ENCODE results near the gene HMCN1. TPM values are rescaled to one million over a fixed set of nuclear protein-coding genes. Genes with fewer than 3 reads are reported as not detected.

The HMCN1 gene
- total and polyA plus RNA-seq, 11 donors = 2.1 to 14.1 (median 5.6) TPM

GRCh38 chr1:185813401-185813979 is 79.3 kb downstream of the HMCN1 start:
- no peak overlapping the region for H3K4me3 ChIP-seq
- 73 to 78% (median 76%) methylated on average over 2 of the region's 2 CpGs for WGBS, 4 donors
- intact Hi-C loops (cut with DNase I) = loop anchor here in 8 of 10 donors (1.0 to 10.0 kb wide), 5 partner anchors 171 to 401 kb away; no protein-coding TSS in a partner anchor
- H3K27me3 ChIP-seq = no peaks in the 10 kb centered on the region
- TF ChIP-seq CTCF (IDR thresholded peaks at IDR 0.05) (peak; percentile 33 to 74 (median 52)), POLR2A (IDR thresholded peaks at IDR 0.05) (no peak)
- no peak for ATAC-seq
- no peak overlapping the region for H3K27ac ChIP-seq
- no peaks in the 10 kb centered on the region for H3K36me3 ChIP-seq
- H3K4me1 ChIP-seq = peaks cover 0 to 7% (median 0%) of the 10 kb centered on the region in 12 donors
- no peaks in the 10 kb centered on the region for H3K9me3 ChIP-seq
- no peak for DNase-seq

GRCh38 chr1:185816460-185816859 is 82.3 kb downstream of the HMCN1 start:
- Histone ChIP-seq H3K4me3 (no peak overlapping the region), H3K27ac (no peak overlapping the region), H3K36me3 (no peaks in the 10 kb centered on the region), H3K9me3 (no peaks in the 10 kb centered on the region), H3K4me1 (peaks cover 0 to 6% (median 0%) of the 10 kb centered on the region in 12 donors), H3K27me3 (no peaks in the 10 kb centered on the region)
- TF ChIP-seq CTCF (IDR thresholded peaks at IDR 0.05) (no peak), POLR2A (IDR thresholded peaks at IDR 0.05) (no peak)
- DNase-seq = no peak
- WGBS, 4 donors = 75 to 78% (median 76%) methylated on average over 1 of the region's 1 CpG
- intact Hi-C loops (cut with DNase I) = loop anchor here in 3 of 10 donors (5.0 to 10.0 kb wide), 3 partner anchors 168 to 398 kb away; no protein-coding TSS in a partner anchor
- no peak for ATAC-seq

- Histone ChIP-seq H3K27me3 (no peaks in the 10 kb centered on the region), H3K27ac (no peak overlapping the region), H3K9me3 (no peaks in the 10 kb centered on the region), H3K4me3 (no peak overlapping the region), H3K36me3 (no peaks in the 10 kb centered on the region), H3K4me1 (peaks cover 0 to 18% (median 0%) of the 10 kb centered on the region in 12 donors)
- no peak for ATAC-seq
- TF ChIP-seq CTCF (IDR thresholded peaks at IDR 0.05) (no peak), POLR2A (IDR thresholded peaks at IDR 0.05) (no peak)
- intact Hi-C loops (cut with DNase I) = loop anchor here in 4 of 10 donors (5.0 to 10.0 kb wide), 4 partner anchors 165 to 395 kb away; no protein-coding TSS in a partner anchor
- DNase-seq = no peak
Measured at GRCh38 chr1:185819798-185820197, 85.6 kb downstream of the HMCN1 start.

DNA sequence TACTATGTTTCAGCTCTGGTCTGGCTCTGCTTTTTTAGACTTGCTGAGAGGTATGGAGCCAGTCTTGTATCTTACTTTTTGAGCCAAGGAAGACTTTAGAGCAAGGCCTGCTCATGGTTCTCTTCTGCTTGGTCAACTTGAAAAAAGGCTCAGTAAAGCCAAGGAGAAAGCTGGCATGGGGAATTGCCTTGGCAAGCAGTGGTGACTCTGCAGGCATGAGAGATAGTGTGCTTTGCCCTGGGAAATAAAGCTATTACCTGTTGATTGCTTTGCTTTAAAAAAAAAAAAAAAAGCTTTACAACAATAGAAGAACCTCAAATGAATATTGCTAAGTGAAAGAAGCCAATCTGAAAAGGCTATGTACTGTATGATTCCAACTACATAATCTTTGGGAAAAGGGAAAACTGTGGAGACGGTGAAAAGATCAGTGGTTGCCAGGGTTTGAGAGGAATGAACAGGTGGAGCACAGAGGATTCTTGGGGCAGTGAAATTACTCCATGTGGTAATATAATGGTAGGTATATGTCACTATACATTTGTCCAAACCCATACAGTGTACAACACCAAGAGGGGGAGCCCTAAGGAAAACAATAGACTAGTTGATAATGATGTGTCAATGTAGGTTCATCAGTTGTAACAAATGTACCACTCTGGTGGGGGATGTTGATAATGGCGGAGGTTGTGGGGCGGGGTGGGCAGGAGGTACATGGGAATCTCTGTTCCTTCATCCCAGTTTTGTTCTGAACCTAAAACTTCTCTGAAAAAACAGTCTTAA is 87.6 kb downstream of the HMCN1 start:
- peaks cover 0 to 18% (median 0%) of the 10 kb centered on the region in 12 donors for H3K4me1 ChIP-seq

More for the DNA sequence above, 87.6 kb downstream of the HMCN1 start:
- 92 to 99% (median 97%) methylated on average over 3 of the region's 3 CpGs for WGBS, 4 donors
- Histone ChIP-seq H3K27me3 (no peaks in the 10 kb centered on the region), H3K27ac (no peak overlapping the region), H3K9me3 (no peaks in the 10 kb centered on the region), H3K4me3 (no peak overlapping the region), H3K36me3 (no peaks in the 10 kb centered on the region)
- DNase-seq = no peak
- no peak for TF ChIP-seq CTCF (IDR thresholded peaks at IDR 0.05)
- TF ChIP-seq POLR2A (IDR thresholded peaks at IDR 0.05) = no peak
- intact Hi-C loops (cut with DNase I) = loop anchor here in 1 of 10 donors (10.0 kb wide), 1 partner anchor 373 kb away; no protein-coding TSS in a partner anchor
- no peak for ATAC-seq

Data from heart left ventricle (tissue), 16 donors.